Astrocyte (in vitro differentiated cells and primary cell): ENCODE measurements around the gene OR6C3. TPM values are rescaled to one million over a fixed set of nuclear protein-coding genes. Genes with fewer than 3 reads are reported as not detected.

Experiments used
- DNase-seq: peaks from one replicate; pipeline ENCODE4 v3.0.0-alpha.2; 2010; ENCODE audit warnings: low read depth
- FAIRE-seq: peaks from 2 replicates; lab custom pipeline; 2011; peaks lifted over from hg19 to GRCh38; lab: Jason Lieb, UNC
- H2AFZ ChIP-seq: 2 replicates; pipeline ENCODE4 v1.6.0; 2012; ENCODE audit warnings: low read depth, low read length, inconsistent platforms
- H3K27ac ChIP-seq: 2 replicates; pipeline ENCODE4 v1.5.1; 2011; ENCODE audit warnings: low read depth, low read length, inconsistent platforms
- H3K27me3 ChIP-seq: 2 replicates; pipeline ENCODE4 v1.6.0; 2011; ENCODE audit warnings: low read length, inconsistent platforms; ENCODE audit not compliant: insufficient read depth
- H3K36me3 ChIP-seq: 2 replicates; pipeline ENCODE4 v1.5.1; 2011; ENCODE audit warnings: low read length, inconsistent platforms; ENCODE audit not compliant: insufficient read depth
- H3K4me1 ChIP-seq: 2 replicates; pipeline ENCODE4 v1.5.1; 2011; ENCODE audit warnings: low read length, inconsistent platforms; ENCODE audit not compliant: insufficient read depth
- H3K4me2 ChIP-seq: 2 replicates; pipeline ENCODE4 v1.6.0; 2012; ENCODE audit warnings: low read length, inconsistent platforms
- H3K4me3 ChIP-seq: 2 replicates; pipeline ENCODE4 v1.5.1; 2011; ENCODE audit warnings: low read depth, mild to moderate bottlenecking, low read length, inconsistent platforms; ENCODE audit not compliant: insufficient read depth
- H3K79me2 ChIP-seq: 2 replicates; pipeline ENCODE4 v1.6.0; 2012; ENCODE audit warnings: mild to moderate bottlenecking, low read length, inconsistent platforms; ENCODE audit not compliant: insufficient read depth
- H3K9ac ChIP-seq: 2 replicates; pipeline ENCODE4 v1.6.0; 2012; ENCODE audit warnings: mild to moderate bottlenecking, low read length, inconsistent platforms
- H3K9me3 ChIP-seq: 2 replicates; pipeline ENCODE4 v1.5.1; 2012; ENCODE audit warnings: low read depth, mild to moderate bottlenecking, low read length, inconsistent platforms; ENCODE audit not compliant: insufficient read depth
- H4K20me1 ChIP-seq: 2 replicates; pipeline ENCODE4 v1.6.0; 2012; ENCODE audit warnings: low read length, inconsistent platforms; ENCODE audit not compliant: insufficient read depth
- H3K27ac Mint-ChIP-seq: one replicate; pipeline ENCODE4 v1.8.0; 2021; ENCODE audit warnings: mild to moderate bottlenecking, mixed read lengths; ENCODE audit not compliant: unreplicated experiment
- H3K27me3 Mint-ChIP-seq: one replicate; pipeline ENCODE4 v1.8.0; 2021; ENCODE audit warnings: low read depth, mixed read lengths; ENCODE audit not compliant: unreplicated experiment
- H3K36me3 Mint-ChIP-seq: one replicate; pipeline ENCODE4 v1.8.0; 2021; ENCODE audit warnings: low read depth, mixed read lengths; ENCODE audit not compliant: unreplicated experiment
- H3K4me1 Mint-ChIP-seq: one replicate; pipeline ENCODE4 v1.8.0; 2021; ENCODE audit warnings: low read depth, mixed read lengths; ENCODE audit not compliant: unreplicated experiment
- H3K4me3 Mint-ChIP-seq: one replicate; pipeline ENCODE4 v1.8.0; 2021; ENCODE audit warnings: mild to moderate bottlenecking, moderate library complexity, mixed read lengths; ENCODE audit not compliant: unreplicated experiment
- H3K9me3 Mint-ChIP-seq: one replicate; pipeline ENCODE4 v1.8.0; 2021; ENCODE audit warnings: mild to moderate bottlenecking, mixed read lengths; ENCODE audit not compliant: unreplicated experiment
- EZH2 ChIP-seq: IDR thresholded peaks from 2 replicates; pipeline ENCODE4 v1.6.1; 2012; ENCODE audit warnings: mild to moderate bottlenecking, low read length, inconsistent platforms; ENCODE audit not compliant: insufficient read depth
- total RNA-seq: library from RNA; stranded (reverse); gene quantifications from 2 replicates; pipeline ENCODE4 v1.2.1, GENCODE V29; 2021
- TF ChIP-seq, protein P1 (sequence below): IDR thresholded peaks from 2 replicates; pipeline ENCODE4 v1.5.1; 2011; ENCODE audit warnings: low read depth, mild to moderate bottlenecking, inconsistent platforms, low read length, moderate library complexity; ENCODE audit not compliant: insufficient read depth

OR6C3 gene
- total RNA-seq, 1 donor from 2014 or later: not detected

DNA sequence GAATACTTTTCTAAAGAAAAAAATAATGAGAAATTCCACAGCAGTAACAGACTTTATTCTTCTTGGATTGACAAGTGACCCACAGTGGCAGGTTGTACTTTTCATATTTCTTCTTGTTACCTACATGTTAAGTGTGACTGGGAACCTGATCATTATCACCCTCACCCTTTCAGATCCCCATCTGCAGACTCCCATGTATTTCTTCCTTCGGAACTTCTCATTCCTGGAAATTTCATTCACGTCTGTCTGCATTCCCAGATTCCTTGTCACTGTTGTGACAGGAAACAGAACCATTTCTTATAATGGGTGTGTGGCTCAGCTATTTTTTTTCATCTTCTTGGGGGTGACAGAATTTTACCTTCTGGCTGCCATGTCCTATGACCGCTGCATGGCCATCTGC lies 34.5 kb downstream of the OR6C3 start:
- no peaks in the 10 kb centered on the region for H3K79me2 ChIP-seq
- no peak overlapping the region for H2AFZ ChIP-seq
- no peak for TF ChIP-seq EZH2
- TF ChIP-seq, protein P1, sequence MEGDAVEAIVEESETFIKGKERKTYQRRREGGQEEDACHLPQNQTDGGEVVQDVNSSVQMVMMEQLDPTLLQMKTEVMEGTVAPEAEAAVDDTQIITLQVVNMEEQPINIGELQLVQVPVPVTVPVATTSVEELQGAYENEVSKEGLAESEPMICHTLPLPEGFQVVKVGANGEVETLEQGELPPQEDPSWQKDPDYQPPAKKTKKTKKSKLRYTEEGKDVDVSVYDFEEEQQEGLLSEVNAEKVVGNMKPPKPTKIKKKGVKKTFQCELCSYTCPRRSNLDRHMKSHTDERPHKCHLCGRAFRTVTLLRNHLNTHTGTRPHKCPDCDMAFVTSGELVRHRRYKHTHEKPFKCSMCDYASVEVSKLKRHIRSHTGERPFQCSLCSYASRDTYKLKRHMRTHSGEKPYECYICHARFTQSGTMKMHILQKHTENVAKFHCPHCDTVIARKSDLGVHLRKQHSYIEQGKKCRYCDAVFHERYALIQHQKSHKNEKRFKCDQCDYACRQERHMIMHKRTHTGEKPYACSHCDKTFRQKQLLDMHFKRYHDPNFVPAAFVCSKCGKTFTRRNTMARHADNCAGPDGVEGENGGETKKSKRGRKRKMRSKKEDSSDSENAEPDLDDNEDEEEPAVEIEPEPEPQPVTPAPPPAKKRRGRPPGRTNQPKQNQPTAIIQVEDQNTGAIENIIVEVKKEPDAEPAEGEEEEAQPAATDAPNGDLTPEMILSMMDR: no peak
- Mint-ChIP-seq H3K36me3 (no peaks in the 10 kb centered on the region), H3K4me1 (peaks cover 6% of the 10 kb centered on the region), H3K27me3 (no peaks in the 10 kb centered on the region), H3K27ac (no peak overlapping the region), H3K4me3 (no peak overlapping the region), H3K9me3 (no peaks in the 10 kb centered on the region)
- H3K4me1 ChIP-seq: no peaks in the 10 kb centered on the region
- FAIRE-seq (no peak), DNase-seq (no peak)
- H4K20me1 ChIP-seq: no peaks in the 10 kb centered on the region
- H3K27me3 ChIP-seq: no peaks in the 10 kb centered on the region
- no peaks in the 10 kb centered on the region for H3K9me3 ChIP-seq
- H3K4me3 ChIP-seq: no peak overlapping the region
- H3K27ac ChIP-seq: no peak overlapping the region
- no peaks in the 10 kb centered on the region for H3K36me3 ChIP-seq
- H3K4me2 ChIP-seq: no peak overlapping the region
- H3K9ac ChIP-seq: no peak overlapping the region

DNA sequence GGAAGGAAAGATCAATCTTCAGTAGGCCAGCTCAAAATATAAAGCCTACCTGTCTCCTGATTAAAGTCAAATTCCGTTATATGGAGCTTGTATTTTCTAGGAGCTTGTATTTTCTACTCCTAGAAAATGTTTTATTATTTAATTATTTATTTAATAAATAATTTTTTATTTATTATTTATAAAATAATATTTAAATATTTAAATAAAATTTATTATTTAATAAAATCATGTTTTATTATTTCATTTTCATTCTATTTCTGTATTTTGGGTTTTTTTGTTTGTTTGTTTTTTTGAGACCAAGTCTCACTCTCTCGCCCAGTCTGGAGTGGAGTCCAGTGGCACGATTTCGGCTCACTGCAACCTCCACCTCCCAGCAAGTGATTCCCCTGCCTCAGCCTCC lies 42.0 kb downstream of the OR6C3 start:
- H3K9me3 Mint-ChIP-seq: no peaks in the 10 kb centered on the region
- Histone ChIP-seq H4K20me1 (no peaks in the 10 kb centered on the region), H3K36me3 (no peaks in the 10 kb centered on the region), H3K9ac (no peak overlapping the region), H3K4me3 (no peak overlapping the region), H3K4me2 (no peak overlapping the region), H3K27ac (no peak overlapping the region), H2AFZ (no peak overlapping the region), H3K27me3 (no peaks in the 10 kb centered on the region), H3K9me3 (no peaks in the 10 kb centered on the region), H3K4me1 (no peaks in the 10 kb centered on the region), H3K79me2 (no peaks in the 10 kb centered on the region)
- DNase-seq (no peak), FAIRE-seq (no peak)
- H3K4me1 Mint-ChIP-seq: no peaks in the 10 kb centered on the region
- TF ChIP-seq, protein P1: no peak
- TF ChIP-seq EZH2: no peak
- H3K36me3 Mint-ChIP-seq: no peaks in the 10 kb centered on the region
- H3K27me3 Mint-ChIP-seq: no peaks in the 10 kb centered on the region
- H3K27ac Mint-ChIP-seq: no peak overlapping the region
- H3K4me3 Mint-ChIP-seq: no peak overlapping the region

Other genes starting within 250 kb of the OR6C3 start
- not detected in 2 replicates for gene OR9K2, start 204.3 kb upstream of the OR6C3 start, total RNA-seq
- not detected in 2 replicates for gene OR10A7, start 109.7 kb upstream of the OR6C3 start, total RNA-seq
- not detected in 2 replicates for gene OR6C74, start 86.1 kb upstream of the OR6C3 start, total RNA-seq
- gene OR6C6, start 34.2 kb upstream of the OR6C3 start, total RNA-seq: not detected in 2 replicates
- gene OR6C1, start 16.4 kb upstream of the OR6C3 start, total RNA-seq: not detected in 2 replicates
- not detected in 2 replicates for gene OR6C75, start 32.2 kb downstream of the OR6C3 start, total RNA-seq
- not detected in 2 replicates for gene OR6C65, start 69.8 kb downstream of the OR6C3 start, total RNA-seq
- gene OR6C76, start 95.5 kb downstream of the OR6C3 start, total RNA-seq: not detected in 2 replicates
- not detected in 2 replicates for gene OR6C2, start 113.3 kb downstream of the OR6C3 start, total RNA-seq
- gene OR6C70, start 139.4 kb downstream of the OR6C3 start, total RNA-seq: not detected in 2 replicates
- not detected in 2 replicates for gene OR6C68, start 161.6 kb downstream of the OR6C3 start, total RNA-seq
- gene OR6C4, start 218.9 kb downstream of the OR6C3 start, total RNA-seq: not detected in 2 replicates
- not detected in 2 replicates for gene OR2AP1, start 241.7 kb downstream of the OR6C3 start, total RNA-seq